ENCODE data around the gene MDGA2. TPM values are rescaled to one million over a fixed set of nuclear protein-coding genes. Genes with fewer than 3 reads are reported as not detected.

MDGA2 gene
- polyA plus RNA-seq, 1 of the 3 experiments (the other 2 are of a cell fraction) = not detected

GRCh38 chr14:46988312-46988711 is 687.1 kb downstream of the MDGA2 start:
- no peak overlapping the region for H2AFZ ChIP-seq (ENCODE audit: low read depth)
- ChIA-PET CTCF (no interaction called here), POLR2A (no interaction called here)
- no peak overlapping the region for H3K4me2 ChIP-seq
- H3K9me3 ChIP-seq = no peaks in the 10 kb centered on the region
- H3K9me2 ChIP-seq = no peaks in the 10 kb centered on the region
- no peaks in the 10 kb centered on the region for H3K79me2 ChIP-seq (ENCODE audit: insufficient read depth)
- no peak overlapping the region for H3K27ac ChIP-seq (ENCODE audit: low read depth in 2 of 2, low read length in 1 of 2)
- no peaks in the 10 kb centered on the region for H4K20me1 ChIP-seq (ENCODE audit: insufficient read depth)
- H3F3A ChIP-seq (replicated peaks; ENCODE audit: insufficient read depth) = no peaks in the 10 kb centered on the region
- WGBS (ENCODE audit: low lambda C conversion rate) = 0% methylated on average over 4 of the region's 4 CpGs
- no peaks in the 10 kb centered on the region for H3K36me3 ChIP-seq (replicated peaks in 1 of 2; ENCODE audit: control insufficient read depth in 1 of 2, insufficient read depth in 2 of 2, low read length in 1 of 2)
- no peak overlapping the region for H3K4me3 ChIP-seq (ENCODE audit: low read depth in 2 of 2, low read length in 1 of 2)
- H3K4me1 ChIP-seq (ENCODE audit: control insufficient read depth in 1 of 2, insufficient read depth in 2 of 2, low read depth in 1 of 2, low read length in 1 of 2) = no peaks in the 10 kb centered on the region
- no peak overlapping the region for H3K9ac ChIP-seq
- no peak for DNase-seq
- no peaks in the 10 kb centered on the region for H3K27me3 ChIP-seq (ENCODE audit: insufficient read depth)
- TF ChIP-seq, protein P1, sequence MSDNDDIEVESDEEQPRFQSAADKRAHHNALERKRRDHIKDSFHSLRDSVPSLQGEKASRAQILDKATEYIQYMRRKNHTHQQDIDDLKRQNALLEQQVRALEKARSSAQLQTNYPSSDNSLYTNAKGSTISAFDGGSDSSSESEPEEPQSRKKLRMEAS (IDR thresholded peaks at IDR 0.05; ENCODE audit: low read depth) = no peak
- TF ChIP-seq TAF1 (IDR thresholded peaks at IDR 0.05; ENCODE audit: borderline replicate concordance, low read depth, low read length) (no peak), FOSL2 (IDR thresholded peaks at IDR 0.05; ENCODE audit: borderline replicate concordance, low read depth) (no peak), ZBTB33 (IDR thresholded peaks at IDR 0.05; ENCODE audit: borderline replicate concordance, low read depth) (no peak), EP300 (IDR thresholded peaks at IDR 0.05; ENCODE audit: borderline replicate concordance in 1 of 2, low read depth in 1 of 2, low read length in 1 of 2) (no peak), JUND (IDR thresholded peaks at IDR 0.05) (no peak), TEAD4 (IDR thresholded peaks at IDR 0.05; ENCODE audit: borderline replicate concordance, insufficient read depth) (no peak), MEF2A (IDR thresholded peaks at IDR 0.05; ENCODE audit: borderline replicate concordance, low read depth) (no peak), NRF1 (IDR thresholded peaks at IDR 0.05; ENCODE audit: low read depth, low read length) (no peak), GATA2 (CRISPR knock-in tag; IDR thresholded peaks at IDR 0.05) (no peak), POLR2AphosphoS5 (IDR thresholded peaks at IDR 0.05; ENCODE audit: low read depth, low read length) (no peak), FOXM1 (IDR thresholded peaks at IDR 0.05; ENCODE audit: low read depth) (no peak), SMC3 (IDR thresholded peaks at IDR 0.05; ENCODE audit: low read depth, low read length) (no peak), CTCF (IDR thresholded peaks at IDR 0.05) (no peak), RCOR1 (IDR thresholded peaks at IDR 0.05; ENCODE audit: low read length) (no peak), GABPA (IDR thresholded peaks at IDR 0.05; ENCODE audit: low read depth) (no peak), CHD2 (IDR thresholded peaks at IDR 0.05; ENCODE audit: low read length, partially characterized antibody) (no peak)
- TF ChIP-seq, protein P2, sequence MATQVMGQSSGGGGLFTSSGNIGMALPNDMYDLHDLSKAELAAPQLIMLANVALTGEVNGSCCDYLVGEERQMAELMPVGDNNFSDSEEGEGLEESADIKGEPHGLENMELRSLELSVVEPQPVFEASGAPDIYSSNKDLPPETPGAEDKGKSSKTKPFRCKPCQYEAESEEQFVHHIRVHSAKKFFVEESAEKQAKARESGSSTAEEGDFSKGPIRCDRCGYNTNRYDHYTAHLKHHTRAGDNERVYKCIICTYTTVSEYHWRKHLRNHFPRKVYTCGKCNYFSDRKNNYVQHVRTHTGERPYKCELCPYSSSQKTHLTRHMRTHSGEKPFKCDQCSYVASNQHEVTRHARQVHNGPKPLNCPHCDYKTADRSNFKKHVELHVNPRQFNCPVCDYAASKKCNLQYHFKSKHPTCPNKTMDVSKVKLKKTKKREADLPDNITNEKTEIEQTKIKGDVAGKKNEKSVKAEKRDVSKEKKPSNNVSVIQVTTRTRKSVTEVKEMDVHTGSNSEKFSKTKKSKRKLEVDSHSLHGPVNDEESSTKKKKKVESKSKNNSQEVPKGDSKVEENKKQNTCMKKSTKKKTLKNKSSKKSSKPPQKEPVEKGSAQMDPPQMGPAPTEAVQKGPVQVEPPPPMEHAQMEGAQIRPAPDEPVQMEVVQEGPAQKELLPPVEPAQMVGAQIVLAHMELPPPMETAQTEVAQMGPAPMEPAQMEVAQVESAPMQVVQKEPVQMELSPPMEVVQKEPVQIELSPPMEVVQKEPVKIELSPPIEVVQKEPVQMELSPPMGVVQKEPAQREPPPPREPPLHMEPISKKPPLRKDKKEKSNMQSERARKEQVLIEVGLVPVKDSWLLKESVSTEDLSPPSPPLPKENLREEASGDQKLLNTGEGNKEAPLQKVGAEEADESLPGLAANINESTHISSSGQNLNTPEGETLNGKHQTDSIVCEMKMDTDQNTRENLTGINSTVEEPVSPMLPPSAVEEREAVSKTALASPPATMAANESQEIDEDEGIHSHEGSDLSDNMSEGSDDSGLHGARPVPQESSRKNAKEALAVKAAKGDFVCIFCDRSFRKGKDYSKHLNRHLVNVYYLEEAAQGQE (IDR thresholded peaks at IDR 0.05; ENCODE audit: low read depth, low read length) = no peak

All from SK-N-SH (cell line).